ENCODE measurements around the gene ADGRL1. TPM values are rescaled to one million over a fixed set of nuclear protein-coding genes. Genes with fewer than 3 reads are reported as not detected.

The ADGRL1 gene
- total RNA-seq, 3 donors from 2014 or later = 29.2 to 54.6 (median 35.8) TPM

DNA sequence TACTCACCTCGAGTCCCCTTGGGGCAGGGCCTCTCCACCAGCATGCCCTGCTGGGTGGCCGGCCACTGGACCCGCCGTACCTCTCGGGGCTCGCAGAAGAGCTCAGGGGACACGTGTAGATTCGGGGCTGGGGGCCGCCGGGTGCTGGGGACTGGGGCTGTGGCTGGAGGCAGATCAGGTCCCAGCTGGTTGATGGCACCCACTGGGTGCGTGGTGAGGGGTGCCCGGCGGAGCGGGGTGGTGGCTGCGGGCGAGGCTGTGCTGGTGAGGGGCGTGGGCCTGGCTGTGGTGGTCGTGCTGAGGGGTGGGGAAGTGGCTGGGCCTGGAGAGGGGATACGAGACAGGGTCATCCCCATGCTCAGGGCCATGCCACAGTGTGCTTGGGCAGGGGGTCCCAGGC is 44.7 kb downstream of the ADGRL1 start:
- ATAC-seq (no peak), DNase-seq (no peak)
- no peaks in the 10 kb centered on the region for H3K9me3 ChIP-seq
- intact Hi-C loops (cut with DNase I, micrococcal nuclease) = no loop called here
- H3K4me3 ChIP-seq = no peak overlapping the region
- H3K36me3 ChIP-seq (ENCODE audit: low read depth) = no peaks in the 10 kb centered on the region
- TF ChIP-seq CTCF (IDR thresholded peaks at IDR 0.05) = no peak
- H3K4me1 ChIP-seq (ENCODE audit: low read depth) = no peaks in the 10 kb centered on the region

DNA sequence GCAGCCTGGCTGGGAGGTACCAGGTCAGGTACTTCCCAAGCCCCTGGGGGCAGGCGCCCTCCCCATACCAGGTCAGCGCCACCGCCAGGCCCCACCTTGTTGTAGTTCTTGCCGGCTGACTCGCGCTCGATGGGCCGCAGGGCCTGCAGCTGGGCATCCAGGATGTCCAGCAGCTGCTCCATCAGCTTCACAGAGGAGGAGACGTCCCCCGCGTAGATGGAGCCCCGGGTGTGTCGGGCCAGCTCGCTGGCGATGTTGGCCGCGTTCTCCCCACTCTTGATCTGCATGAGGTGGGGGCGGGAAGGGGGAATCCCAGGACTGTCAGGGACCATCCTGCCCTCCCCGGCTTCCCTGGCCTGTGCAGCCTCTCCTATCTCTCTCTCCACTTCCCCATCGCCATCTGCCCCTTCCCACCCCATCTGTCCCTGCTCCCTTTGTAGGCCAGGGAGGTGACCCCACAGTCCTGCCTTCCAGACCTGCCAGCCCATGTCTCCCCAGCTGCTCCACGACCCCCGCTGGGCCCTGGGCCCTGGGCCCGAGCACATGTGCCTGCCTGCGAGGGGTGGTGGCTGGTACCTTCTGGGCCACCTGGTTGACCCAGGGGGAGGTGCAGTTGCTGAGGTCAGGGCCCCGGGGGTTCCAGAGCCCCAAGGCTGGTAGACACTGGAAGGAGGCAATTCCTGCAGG is 45.8 kb downstream of the ADGRL1 start:
- Histone ChIP-seq H3K36me3 (ENCODE audit: low read depth) (no peaks in the 10 kb centered on the region), H3K4me1 (ENCODE audit: low read depth) (no peaks in the 10 kb centered on the region), H3K4me3 (no peak overlapping the region), H3K9me3 (no peaks in the 10 kb centered on the region)
- TF ChIP-seq CTCF (IDR thresholded peaks at IDR 0.05) = no peak
- ATAC-seq = no peak
- DNase-seq = no peak
- intact Hi-C loops (cut with DNase I, micrococcal nuclease) = no loop called here

- ATAC-seq = no peak
- intact Hi-C loops (cut with DNase I, micrococcal nuclease) = no loop called here
- Histone ChIP-seq H3K9me3 (no peaks in the 10 kb centered on the region), H3K4me1 (ENCODE audit: low read depth) (no peaks in the 10 kb centered on the region), H3K4me3 (no peak overlapping the region), H3K36me3 (ENCODE audit: low read depth) (no peaks in the 10 kb centered on the region)
- TF ChIP-seq CTCF (IDR thresholded peaks at IDR 0.05) = no peak
- DNase-seq = no peak
Observed at GRCh38 chr19:14159059-14159458, 46.9 kb downstream of the ADGRL1 start.

GRCh38 chr19:14158276-14159023 is 47.5 kb downstream of the ADGRL1 start:
- H3K36me3 ChIP-seq (ENCODE audit: low read depth) = no peaks in the 10 kb centered on the region
- TF ChIP-seq CTCF (IDR thresholded peaks at IDR 0.05) = no peak
- no peak overlapping the region for H3K4me3 ChIP-seq
- intact Hi-C loops (cut with DNase I, micrococcal nuclease) = no loop called here
- no peaks in the 10 kb centered on the region for H3K4me1 ChIP-seq (ENCODE audit: low read depth)
- no peak for DNase-seq
- no peaks in the 10 kb centered on the region for H3K9me3 ChIP-seq
- ATAC-seq = no peak

GRCh38 chr19:14156971-14157717 is 48.8 kb downstream of the ADGRL1 start:
- Histone ChIP-seq H3K4me3 (no peak overlapping the region), H3K4me1 (ENCODE audit: low read depth) (no peaks in the 10 kb centered on the region), H3K9me3 (no peaks in the 10 kb centered on the region), H3K36me3 (ENCODE audit: low read depth) (no peaks in the 10 kb centered on the region)
- ATAC-seq = no peak
- intact Hi-C loops (cut with DNase I, micrococcal nuclease) = no loop called here
- no peak for TF ChIP-seq CTCF (IDR thresholded peaks at IDR 0.05)
- DNase-seq = no peak

Measured in mucosa of descending colon (tissue), 3 donors.